Body of pancreas (tissue), 4 donors: ENCODE results near the gene PRR5L.

Experiments used
- CTCF ChIP-seq, 7 experiments: fragments of 450-650 bp in 4 of 7; fragments of 200-600 bp in 3 of 7; sonication (generic) in 3 of 7; IDR thresholded peaks; one replicate each; pipeline ENCODE4 v1.5.1; 2016 to 2019; ENCODE audit warnings: antibody characterized with exemption in 7 of 7
- POLR2A ChIP-seq, 3 donors: fragments of 450-650 bp; IDR thresholded peaks; one replicate each; pipeline ENCODE4 v1.6.1; 2016; ENCODE audit warnings: antibody characterized with exemption in 3 of 3, mild to moderate bottlenecking in 2 of 3

- TF ChIP-seq CTCF (IDR thresholded peaks at IDR 0.05) (no peak), POLR2A (IDR thresholded peaks at IDR 0.05) (no peak)
These were observed 107.6 kb downstream of the PRR5L start for GRCh38 chr11:36403661-36404060.
